NCI-H446 (cell line): ENCODE measurements around the gene TCF12.

Experiments
- DNase-seq, 2 experiments: peaks; one replicate each; lab custom pipeline; 2025; lab: John Stamatoyannopoulos, UW

The TCF12 gene

DNA sequence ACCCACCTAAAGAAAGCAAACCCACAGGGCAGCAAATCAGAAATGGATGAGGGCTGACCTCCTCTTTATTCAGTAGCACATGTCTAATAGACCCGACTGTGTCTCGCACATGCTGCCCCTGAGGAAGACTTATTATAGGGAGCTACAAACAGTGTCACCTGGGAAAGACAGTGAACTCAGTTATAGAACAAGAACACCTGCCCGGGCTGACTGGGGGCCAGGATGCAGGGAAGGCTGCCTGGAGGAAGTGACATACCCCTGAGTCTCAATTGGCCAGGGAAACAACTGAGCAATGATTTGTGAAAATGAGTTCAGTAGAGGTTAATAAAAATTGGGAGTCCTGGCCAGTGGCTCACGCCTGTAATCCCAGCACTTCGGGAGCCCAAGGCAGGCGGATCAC is 379.2 kb downstream of the TCF12 start:
- no peak for DNase-seq

GRCh38 chr15:57298204-57298603 is 379.8 kb downstream of the TCF12 start:
- no peak for DNase-seq

GRCh38 chr15:57298843-57299550 is 380.6 kb downstream of the TCF12 start:
- DNase-seq, result no peak

DNA sequence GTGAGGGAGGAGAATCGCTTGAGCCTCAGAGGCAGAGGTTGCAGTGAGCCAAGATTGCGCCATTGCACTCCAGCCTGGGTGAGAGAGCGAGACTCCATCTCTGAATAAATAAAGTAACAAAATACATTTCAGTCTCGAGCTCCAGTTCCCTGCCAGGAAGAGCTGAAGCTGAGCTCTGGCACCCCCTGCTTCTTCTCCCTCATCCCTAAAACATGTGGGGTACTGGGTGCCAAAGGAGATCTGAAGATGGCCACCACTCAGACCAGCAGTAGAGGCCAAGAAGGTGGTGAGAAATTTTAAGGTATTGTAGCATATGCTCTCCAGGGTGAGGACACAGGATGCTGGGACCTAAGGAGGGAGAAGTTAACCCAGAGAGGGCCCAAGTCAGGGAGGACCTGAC is 382.9 kb downstream of the TCF12 start:
- no peak for DNase-seq

GRCh38 chr15:57302640-57303257 is 384.3 kb downstream of the TCF12 start:
- no peak for DNase-seq

DNA sequence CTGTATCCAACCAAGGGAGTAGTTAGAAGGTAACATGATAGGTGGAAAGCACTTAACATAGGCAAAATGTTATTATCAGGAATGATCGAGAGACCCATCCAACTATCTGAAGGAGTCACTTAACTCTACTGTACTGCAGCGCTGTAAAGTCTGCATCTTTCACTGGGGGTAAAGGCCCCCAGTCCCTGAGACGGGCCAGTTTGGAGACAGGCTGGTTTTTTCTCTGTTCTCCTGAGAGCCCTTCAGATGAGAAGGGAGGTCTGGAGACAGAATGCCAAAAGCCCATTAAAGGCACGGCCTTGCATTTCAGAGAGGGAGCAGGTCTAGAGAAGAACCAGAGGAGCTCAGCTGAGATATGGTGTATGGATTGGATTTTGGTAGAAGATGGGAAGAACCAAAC is 386.6 kb downstream of the TCF12 start:
- no peak for DNase-seq

GRCh38 chr15:57306161-57306943 is 387.9 kb downstream of the TCF12 start:
- peak in 1 of 2 experiments; percentile 75 for DNase-seq

- DNase-seq, result no peak
These were observed 388.5 kb downstream of the TCF12 start for GRCh38 chr15:57306944-57307411.

DNA sequence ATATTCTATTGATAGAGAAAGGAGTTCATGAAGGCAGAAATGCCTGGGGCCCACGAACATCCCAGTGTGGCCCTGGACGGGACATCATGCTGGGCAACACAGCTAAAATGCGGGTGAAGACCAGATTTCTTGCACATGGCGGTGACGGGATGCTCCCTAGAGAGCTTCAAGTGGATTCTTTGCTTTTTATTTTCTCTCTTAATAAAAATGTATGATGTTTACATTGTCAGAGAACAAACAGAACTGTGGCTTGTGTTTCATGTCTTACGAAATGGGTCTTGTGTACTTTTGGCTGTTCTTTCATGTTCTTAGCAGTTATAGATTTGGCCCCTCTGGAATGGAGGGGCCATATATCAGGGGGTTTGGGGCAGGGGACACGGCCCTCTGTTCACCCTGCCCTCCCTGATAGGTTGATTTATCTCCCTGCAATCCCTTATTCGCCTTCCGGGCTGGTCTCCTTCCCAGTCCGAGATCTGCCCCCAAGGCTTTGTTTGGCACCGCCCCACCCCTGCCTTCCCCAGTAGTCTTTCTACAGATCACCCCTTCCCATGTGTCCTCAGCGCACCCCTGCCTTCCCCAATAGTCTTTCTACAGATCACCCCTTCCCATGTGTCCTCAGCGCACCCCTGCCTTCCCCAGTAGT is 389.2 kb downstream of the TCF12 start:
- no peak for DNase-seq

- DNase-seq, result no peak
These were observed 389.7 kb downstream of the TCF12 start for GRCh38 chr15:57308170-57308545.

GRCh38 chr15:57309856-57310760 is 391.7 kb downstream of the TCF12 start:
- DNase-seq, result no peak

DNA sequence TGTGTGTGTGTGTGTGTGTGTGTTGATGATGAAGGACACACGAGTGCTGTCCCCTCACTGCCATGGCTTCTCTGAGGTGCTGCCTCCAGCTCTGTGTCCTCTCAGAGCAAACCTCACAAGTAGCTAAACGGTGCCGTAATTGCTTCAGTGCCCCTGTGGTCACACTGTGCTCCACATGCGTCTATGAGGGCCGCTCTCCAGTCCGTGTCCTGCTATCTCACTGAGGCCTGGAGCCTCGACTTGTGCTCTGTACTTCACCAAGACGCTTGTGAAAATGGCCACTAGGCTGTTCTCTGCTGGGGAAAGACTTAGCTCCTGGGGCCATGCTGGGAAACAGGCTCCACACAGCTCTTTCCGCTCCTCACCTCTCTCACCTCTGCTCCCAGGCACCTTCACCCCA is 392.4 kb downstream of the TCF12 start:
- DNase-seq, result no peak

DNA sequence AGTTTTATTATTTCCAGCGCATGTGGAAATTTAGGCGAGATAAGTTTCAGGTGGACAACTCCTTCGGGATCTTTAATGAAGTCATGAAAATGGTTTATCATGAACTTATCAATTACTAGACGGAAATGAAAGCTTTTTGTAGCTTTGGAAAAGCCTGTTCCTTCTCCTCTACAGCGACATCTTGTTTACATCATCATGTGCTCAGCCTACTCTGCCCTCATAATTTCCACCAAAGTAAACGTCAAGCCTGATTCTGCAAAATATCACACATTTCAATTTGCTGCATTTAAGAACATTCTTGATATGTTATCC is 393.5 kb downstream of the TCF12 start:
- no peak for DNase-seq

- peak in 1 of 2 experiments; percentile 17 for DNase-seq
These were observed 394.1 kb downstream of the TCF12 start for GRCh38 chr15:57312318-57313133.

DNA sequence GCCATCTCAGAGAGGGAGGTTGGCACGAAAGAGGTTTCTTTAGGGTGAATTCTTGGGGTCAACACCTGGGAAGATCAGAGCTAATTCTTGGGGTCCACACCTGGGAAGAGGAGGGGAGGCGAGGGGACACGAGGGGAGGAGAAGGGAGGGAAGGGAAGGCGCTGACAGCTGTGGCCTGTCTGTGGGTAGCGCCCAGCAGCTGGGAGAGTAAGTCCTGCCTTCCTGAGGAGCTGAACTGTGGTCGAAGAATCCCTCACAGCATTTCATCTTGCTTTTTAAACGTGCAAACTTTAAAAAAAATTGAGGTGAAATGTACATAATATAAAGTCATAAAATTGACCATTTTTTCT is 394.7 kb downstream of the TCF12 start:
- DNase-seq, result no peak

DNA sequence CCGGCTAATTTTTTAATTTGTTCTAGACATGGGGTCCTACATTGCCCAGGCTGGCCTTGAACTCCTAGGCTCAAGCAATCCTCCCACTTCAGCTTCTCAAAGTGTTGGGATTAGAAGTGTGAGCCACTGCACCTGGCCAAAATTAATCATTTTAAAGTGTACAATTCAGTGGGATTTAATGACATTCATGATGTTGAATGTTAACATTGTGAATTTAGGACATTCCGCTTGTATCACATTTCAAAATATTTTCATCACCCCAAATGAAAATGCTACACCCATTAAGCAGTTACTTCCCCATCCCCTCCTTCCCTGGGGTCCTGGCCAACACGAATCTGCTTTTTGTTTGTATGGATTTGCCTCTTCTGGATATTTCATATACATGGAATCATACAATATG is 395.8 kb downstream of the TCF12 start:
- no peak for DNase-seq

DNA sequence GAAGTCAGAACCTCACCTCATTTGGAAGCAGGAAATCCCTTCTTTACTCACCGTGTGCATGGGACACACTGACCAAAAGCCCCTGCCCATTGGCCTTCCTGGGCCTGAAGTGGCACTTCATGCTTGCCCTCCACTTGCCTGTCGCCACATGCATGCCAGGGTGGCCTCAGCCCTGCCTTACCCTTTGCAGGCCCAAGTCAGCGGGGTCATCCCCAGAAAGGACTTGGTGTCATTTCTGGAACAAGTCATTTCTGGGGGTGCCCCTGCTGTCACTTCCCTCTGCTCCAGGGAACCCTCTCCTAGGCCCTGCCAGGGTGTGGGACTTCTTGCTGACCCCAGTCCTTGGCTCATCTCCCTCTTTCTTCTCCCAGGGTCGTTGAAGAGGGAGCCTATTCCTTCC is 398.0 kb downstream of the TCF12 start:
- DNase-seq, result no peak

DNA sequence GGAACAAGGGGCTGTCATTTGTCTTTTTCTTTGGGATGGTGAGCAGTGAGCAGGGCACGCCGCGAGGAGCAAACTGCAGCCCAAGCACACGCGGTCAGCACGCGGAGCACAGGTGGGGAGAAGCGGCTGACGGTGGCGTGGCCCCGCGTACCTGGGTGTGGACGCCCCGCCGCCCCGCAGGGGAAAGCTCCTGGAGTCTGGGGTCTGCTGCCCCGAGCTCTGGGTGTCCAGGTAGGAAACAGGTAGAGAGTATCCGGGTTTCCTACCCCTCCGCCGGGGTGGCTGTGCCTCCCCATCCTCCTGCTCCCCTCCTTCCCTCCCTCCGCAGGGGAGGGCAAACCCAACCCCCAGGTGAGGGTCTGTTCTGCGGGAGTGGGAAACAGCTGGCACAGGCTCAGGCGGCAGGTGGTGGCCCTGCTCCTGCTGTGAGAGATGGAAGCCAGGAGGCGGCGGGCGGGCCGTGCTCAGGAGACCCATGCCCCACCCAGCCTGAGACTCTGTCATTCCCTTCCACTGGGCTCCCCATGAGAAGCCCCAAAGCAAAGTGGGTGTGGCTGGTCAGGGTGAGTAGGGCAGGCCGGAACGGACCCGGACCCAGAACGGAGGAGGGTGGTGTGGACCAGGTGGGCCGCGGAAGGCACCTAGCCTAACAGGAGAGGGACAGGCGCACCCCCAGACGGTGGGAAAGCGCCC is 400.9 kb downstream of the TCF12 start:
- no peak for DNase-seq

DNA sequence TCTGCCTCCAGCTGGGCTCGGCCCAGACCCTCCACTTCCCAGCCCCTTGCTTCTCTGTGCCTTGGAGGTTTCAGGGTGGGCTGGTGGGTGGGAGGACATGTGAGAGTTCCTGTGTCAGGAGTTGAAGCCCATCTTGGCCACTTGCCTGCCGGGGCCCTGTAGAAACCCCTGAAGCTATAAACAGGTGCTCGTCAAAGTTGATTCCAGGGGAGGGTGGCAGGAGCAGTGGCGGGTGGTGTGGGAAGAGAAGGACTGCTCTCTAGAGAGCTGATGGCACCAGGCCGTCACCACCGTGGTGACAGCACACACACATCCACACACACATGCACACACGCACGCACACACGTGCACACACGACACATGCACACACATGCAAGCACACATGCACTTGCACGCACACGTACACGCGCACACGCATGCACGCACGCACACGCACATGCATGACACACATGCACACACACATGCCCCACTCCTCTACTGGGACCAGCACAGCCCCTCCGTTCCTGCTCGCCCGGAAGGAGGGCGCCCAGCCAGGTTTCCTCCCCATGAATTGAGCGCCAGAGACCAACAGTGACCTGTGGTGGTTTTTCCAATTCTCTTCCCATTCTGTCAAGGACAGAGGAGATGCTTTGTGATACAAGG is 401.6 kb downstream of the TCF12 start:
- DNase-seq, result no peak
